ENCODE measurements around the gene ACOT8.
"Not testable (repeated sequence)": the region's sequence is repeated elsewhere in the genome, so short reads cannot be mapped to it uniquely, and the experiment has no call there.

ACOT8 gene

DNA sequence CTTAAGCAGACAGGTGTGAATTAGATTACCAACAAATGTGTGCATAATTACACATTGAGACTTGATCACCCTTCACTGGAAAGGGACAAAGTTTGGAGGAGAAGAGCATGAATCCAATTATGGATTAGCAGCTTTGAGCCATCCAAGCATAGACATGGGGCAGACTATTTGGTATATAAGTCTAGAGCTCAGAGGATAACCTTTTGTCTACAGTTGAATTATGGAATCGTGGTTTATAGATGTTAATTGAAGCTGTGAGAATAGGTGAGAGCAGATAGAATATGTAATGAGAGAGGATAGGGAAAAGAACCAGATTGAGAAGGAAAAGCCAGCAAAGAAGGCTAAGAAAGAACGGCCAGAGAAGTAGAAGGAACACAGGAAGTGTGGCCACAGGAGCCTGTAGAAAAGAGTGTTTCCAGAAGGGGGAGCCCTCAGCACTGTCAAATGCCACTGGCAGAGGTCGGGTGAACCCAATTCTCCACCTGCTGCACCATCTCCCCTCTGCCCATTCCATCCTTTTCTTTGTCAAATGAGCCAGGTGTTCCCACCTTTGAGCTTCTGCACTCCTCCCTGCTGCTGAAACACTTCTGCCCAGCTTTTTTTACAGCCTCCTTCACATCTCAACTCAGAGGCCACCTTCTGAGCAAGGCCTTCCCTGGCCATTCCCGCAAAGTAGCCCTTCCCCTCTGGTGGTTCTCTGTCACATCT lies 58.1 kb downstream of the ACOT8 start:
- DNase-seq (ENCODE audit: extremely low spot score), result peak; percentile 68
- CTCF ChIA-PET, result interaction anchor here (0.6 to 1.3 kb wide), 7 partner anchors 28 to 426 kb away, joined by 3 read pairs; partner anchors contain the start of gene SNX21
- POLR2A ChIA-PET, result interaction anchor here (1.0 kb wide), 1 partner anchor 14 kb away, joined by 4 read pairs; the partner anchor contains the start of gene UBE2C
- TF ChIP-seq BHLHE40 (IDR thresholded peaks at IDR 0.05; ENCODE audit: borderline replicate concordance) (no peak), SUZ12 (IDR thresholded peaks at IDR 0.05) (no peak), FOXA1 (IDR thresholded peaks at IDR 0.05) (no peak), LEF1 (IDR thresholded peaks at IDR 0.05; ENCODE audit: borderline replicate concordance) (no peak), L3MBTL2 (conservative IDR thresholded peaks at IDR 0.05) (no peak), ZNF384 (IDR thresholded peaks at IDR 0.05) (no peak), CTBP1 (IDR thresholded peaks at IDR 0.05; ENCODE audit: borderline replicate concordance) (no peak), ARNT (IDR thresholded peaks at IDR 0.05) (no peak), SP1 (IDR thresholded peaks at IDR 0.05) (no peak)

DNA sequence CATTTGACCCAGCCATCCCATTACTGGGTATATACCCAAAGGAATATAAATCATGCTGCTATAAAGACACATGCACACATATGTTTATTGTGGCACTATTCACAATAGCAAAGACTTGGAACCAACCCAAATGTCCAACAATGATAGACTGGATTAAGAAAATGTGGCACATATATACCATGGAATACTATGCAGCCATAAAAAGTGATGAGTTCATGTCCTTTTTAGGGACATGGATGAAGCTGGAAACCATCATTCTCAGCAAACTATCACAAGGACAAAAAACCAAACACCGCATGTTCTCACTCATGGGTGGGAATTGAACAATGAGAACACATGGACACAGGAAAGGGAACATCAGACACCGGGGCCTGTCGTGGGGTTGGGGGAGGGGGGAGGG lies 59.2 kb downstream of the ACOT8 start:
- POLR2A ChIA-PET; DNase-seq (ENCODE audit: extremely low spot score): not testable (repeated sequence)
- CTCF ChIA-PET, result interaction anchor here (1.0 kb wide), 1 partner anchor 39 kb away, joined by 3 read pairs; no protein-coding TSS in a partner anchor

DNA sequence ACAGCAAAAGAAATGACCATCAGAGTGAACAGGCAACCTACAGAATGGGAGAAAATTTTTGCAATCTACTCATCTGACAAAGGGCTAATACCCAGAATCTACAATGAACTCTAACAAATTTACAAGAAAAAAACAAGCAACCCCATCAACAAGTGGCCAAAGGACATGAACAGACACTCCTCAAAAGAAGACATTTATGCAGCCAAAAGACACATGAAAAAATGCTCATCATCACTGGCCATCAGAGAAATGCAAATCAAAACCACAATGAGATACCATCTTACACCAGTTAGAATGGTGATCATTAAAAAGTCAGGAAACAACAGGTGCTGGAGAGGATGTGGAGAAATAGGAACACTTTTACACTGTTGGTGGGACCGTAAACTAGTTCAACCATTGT lies 59.7 kb downstream of the ACOT8 start:
- DNase-seq (ENCODE audit: extremely low spot score); CTCF ChIA-PET; POLR2A ChIA-PET: not testable (repeated sequence)

DNA sequence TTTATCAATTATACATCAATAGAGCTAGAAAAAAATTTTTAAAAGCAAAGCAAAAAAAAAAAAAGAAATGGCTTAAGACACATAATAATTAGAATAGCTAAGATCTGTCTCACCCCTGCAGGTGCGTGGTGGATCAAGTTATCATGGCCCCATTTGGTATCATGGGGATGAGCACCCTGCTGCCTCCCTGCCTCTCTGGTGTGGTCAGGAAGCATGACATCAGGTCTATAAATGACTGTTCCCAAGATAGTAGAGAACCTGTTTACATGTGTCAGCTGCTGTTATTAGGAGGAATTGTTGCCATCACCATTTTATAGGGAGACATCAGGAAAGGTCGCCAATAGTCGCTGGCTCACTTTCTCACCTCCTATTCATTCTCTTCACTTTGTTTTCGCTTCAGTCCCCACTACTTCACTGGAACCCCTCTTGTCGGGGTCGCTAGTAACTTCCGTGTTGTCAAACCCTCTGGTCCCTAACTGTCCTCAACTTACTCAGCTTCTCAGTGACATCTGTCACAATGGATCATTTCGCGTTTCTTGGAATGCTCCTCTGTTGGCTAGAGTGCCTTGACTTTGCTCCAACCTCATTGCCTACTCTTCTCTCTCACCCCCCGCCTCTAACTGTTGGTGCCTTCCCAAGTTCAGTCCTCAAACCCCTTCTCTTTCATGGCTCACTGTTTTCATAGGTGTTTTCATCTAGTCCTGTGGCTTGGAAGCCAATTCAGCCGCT lies 60.7 kb downstream of the ACOT8 start:
- ChIA-PET CTCF (interaction anchor here (0.7 kb wide), 1 partner anchor 158 kb away, joined by 4 read pairs; no protein-coding TSS in a partner anchor), POLR2A (interaction anchor here (1.3 kb wide), 1 partner anchor 38 kb away, joined by 3 read pairs; the partner anchor contains the start of gene SNX21)
- no peak for DNase-seq (ENCODE audit: extremely low spot score)
- TF ChIP-seq SUZ12 (IDR thresholded peaks at IDR 0.05), result no peak

DNA sequence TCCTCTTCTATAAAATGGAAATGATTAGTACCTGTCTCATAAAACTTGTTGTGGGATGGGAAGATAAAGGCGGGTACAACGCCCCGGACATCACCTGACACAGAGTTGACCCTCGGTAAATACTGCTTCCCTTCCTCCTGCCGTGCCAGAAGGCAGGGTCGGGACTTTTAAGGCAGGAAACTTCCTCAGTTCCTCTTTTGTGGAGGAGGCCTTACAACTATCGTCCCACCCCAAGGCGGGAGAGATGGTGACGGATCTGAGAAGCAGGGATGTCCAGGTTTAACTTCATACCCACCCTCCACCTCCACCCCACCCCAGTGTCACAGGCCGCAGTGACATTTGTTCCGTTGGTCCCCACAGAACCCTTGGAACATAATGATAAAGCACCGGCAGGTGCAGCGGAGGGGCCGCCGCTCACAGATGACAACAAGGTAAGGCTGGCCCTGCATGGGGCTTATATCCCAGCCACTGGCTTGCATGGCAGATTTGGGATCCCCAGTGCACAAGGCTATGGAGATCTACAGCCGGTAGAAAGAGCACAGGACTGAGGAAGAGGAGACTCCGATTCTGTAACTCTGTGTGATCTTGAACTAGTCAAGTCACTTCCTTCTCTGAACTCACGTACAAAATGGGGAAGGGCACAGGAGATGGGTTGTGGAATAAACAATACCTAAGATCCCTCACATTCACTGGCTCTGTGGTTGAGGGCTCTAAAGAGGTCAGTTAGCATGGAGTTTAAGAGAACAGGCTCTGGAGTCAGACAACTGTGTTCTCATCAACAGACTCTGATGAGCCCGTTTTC lies 64.7 kb downstream of the ACOT8 start:
- no peak for DNase-seq (ENCODE audit: extremely low spot score)
- CTCF ChIA-PET, result no interaction called here
- TF ChIP-seq HDGF (IDR thresholded peaks at IDR 0.05; ENCODE audit: borderline replicate concordance) (no peak), FOXM1 (IDR thresholded peaks at IDR 0.05; ENCODE audit: borderline replicate concordance) (no peak), SUZ12 (IDR thresholded peaks at IDR 0.05) (no peak)
- TF ChIP-seq, protein P1, sequence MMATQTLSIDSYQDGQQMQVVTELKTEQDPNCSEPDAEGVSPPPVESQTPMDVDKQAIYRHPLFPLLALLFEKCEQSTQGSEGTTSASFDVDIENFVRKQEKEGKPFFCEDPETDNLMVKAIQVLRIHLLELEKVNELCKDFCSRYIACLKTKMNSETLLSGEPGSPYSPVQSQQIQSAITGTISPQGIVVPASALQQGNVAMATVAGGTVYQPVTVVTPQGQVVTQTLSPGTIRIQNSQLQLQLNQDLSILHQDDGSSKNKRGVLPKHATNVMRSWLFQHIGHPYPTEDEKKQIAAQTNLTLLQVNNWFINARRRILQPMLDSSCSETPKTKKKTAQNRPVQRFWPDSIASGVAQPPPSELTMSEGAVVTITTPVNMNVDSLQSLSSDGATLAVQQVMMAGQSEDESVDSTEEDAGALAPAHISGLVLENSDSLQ (IDR thresholded peaks at IDR 0.05), result no peak
- POLR2A ChIA-PET, result interaction anchor here (0.9 to 1.0 kb wide), 2 partner anchors 13 to 89 kb away, joined by 3 read pairs; no protein-coding TSS in a partner anchor
